NCI-H1092 (cell line): ENCODE results near the gene SUOX.
"Not testable (repeated sequence)": the region's sequence is repeated elsewhere in the genome, so short reads cannot be mapped to it uniquely, and the experiment has no call there.

Experiments used
- DNase-seq: peaks from one replicate; lab custom pipeline; 2025; lab: John Stamatoyannopoulos, UW

SUOX gene

GRCh38 chr12:55996715-55997534 lies at the start of gene SUOX:
SUOX (plus strand) TSS chr12:55997276; CDS start chr12:56002222, 4,946 bp downstream.
- peak; percentile 80 for DNase-seq

DNA sequence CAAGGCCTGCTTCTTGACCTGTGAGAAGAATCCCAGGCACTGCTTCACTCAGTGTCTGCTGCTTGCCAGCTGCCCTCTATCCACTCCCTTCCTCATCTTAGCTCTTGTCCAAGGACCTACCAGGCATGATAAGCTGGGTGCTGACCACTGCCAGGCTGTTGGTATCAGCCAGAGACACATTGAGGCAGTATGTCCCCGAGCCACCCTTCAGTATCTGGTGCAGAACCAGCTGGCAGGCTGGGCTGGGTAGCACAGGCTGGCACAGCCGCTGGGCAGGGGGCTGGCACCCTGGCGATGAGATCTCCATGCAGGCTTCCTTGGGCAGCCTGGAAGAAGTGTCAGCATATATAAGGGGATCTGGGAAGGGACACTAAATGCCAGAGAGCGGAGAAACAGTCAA lies 41.7 kb upstream of the SUOX start:
- no peak for DNase-seq

- no peak for DNase-seq
These were observed 41.1 kb upstream of the SUOX start for GRCh38 chr12:55955800-55956508.

DNA sequence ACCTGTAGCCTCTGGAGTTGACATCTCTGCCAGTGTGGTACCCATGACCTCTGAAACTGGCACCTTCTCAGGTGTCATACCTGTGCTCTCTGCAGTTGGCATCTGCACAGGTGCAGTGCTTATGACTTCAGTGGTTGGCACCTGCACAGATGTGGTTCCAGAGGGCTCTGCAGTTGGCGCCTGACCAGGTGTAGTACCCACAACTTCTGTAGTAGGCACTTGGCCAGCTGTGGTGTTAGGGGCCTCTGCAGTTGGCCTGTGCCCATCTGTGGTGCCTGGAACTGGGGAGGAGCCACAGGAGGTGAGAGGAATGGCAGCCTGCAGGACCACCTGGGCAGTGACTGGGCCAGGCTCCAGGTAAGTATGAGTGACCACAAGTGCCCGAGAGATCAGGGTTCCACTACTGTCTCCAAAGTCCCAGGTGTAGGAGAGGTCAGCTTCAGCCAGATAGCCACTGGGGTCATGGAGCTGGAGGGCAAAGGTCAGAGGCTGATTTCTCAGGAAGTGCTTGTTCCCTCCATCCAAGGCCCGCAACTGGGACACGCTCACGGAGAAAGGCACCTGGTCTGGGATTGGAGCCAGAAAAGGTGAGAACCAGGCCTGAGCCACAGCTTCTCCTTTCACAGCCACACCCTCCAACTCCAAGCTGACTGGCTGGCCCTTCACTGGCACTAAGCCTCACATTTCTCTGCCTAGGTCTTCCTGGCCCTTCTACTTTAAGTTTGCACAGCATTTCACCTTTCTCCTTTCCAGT lies 39.8 kb upstream of the SUOX start:
- no peak for DNase-seq

DNA sequence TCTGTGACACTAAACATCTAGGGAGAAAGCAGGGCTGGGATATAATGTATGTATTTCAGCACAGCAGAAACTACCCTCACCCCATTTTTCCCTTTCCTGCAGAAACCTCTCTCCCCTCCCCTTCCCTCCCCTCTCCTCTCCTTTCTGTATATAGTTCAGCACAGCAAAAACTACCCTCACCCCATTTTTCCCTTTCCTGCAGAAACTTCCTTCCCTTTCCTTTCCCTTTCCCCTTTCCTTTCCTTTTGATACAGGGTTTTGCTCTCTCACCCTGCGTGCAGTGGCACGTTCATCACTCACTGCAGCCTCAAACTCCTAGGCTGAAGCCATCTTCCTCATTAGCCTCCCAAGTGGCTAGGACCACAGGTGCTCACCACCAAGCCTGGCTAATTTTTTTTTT lies 33.3 kb upstream of the SUOX start:
- no peak for DNase-seq

- no peak for DNase-seq
These were observed 31.8 kb upstream of the SUOX start for GRCh38 chr12:55965240-55965639.

DNA sequence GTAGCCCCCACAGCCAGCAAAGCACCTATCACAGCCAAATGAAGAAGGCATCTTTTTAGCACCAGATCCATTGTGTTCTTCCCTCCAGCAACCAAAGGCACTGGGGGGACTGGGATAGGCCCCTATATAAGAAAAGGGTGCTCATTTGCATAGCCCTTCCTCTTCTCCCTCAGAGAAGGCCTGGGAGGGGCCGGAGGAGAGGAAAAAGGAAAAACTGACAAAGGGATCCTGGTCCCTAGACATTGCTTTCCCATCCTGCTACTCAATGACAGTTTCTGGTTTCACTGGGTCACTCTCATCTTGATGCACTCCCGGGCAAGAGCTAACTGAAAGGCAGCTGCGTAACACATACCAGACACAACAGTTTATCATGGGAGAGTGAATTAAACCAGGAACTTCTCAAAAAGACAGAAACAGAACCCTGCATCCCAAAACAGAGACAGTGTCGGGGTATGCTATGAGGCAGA lies 31.1 kb upstream of the SUOX start, which contains the start of gene PMEL:
Gene PMEL, minus strand, starts transcription at position 102 of the 467 bp plus-strand sequence. Its CDS starts 31 bp downstream, at position 71.
- DNase-seq, result no peak

DNA sequence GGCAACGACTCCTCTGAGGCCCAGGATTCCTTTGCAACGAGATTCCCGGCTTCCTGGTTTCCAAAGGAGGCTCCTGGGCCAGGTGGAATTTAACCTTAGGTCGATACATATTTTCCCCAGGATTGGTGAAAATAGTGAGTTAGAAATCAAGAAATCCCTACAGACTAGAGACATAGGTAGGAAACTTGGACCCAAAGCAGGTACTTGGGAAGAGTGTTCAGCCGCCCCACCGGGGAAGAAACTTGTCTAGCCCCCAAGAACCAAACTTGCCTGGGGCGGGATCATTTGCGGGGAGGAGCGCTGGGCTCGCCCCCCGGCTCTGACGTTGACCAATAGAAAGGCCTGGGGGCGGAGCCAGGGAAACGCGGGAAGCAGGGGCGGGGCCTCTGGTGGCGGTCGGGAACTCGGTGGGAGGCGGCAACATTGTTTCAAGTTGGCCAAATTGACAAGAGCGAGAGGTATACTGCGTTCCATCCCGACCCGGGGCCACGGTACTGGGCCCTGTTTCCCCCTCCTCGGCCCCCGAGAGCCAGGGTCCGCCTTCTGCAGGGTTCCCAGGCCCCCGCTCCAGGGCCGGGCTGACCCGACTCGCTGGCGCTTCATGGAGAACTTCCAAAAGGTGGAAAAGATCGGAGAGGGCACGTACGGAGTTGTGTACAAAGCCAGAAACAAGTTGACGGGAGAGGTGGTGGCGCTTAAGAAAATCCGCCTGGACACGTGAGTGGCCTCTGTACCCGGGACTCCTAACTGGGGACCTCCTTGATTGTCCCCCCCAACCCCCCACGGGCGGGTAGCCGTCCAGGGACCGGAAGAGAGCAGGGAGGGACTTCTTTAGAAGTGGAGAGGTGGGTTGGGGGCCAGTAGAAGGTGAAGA lies 30.4 kb upstream of the SUOX start, which contains the start of gene CDK2:
Gene CDK2, plus strand, starts transcription at position 423 of the 874 bp plus-strand sequence. Its CDS starts 179 bp downstream, at position 602.
- peak; percentile 16 for DNase-seq

GRCh38 chr12:55969356-55969755 lies 27.7 kb upstream of the SUOX start:
- DNase-seq, result no peak

DNA sequence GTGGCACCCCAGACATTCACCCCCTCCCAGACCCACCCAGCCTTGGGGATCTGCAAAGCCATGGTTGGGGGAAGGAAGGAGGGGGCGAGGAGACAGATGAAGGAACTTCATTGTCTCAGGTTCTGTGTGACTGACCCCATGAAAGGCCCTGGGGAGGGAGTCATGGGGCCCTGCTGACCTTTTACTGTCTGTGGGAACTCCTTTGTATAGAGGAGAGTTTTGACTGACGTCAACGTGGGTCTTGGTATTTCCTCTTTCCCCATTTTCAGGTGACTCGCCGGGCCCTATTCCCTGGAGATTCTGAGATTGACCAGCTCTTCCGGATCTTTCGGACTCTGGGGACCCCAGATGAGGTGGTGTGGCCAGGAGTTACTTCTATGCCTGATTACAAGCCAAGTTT lies 26.3 kb upstream of the SUOX start:
- DNase-seq, result no peak

GRCh38 chr12:55972042-55972441 lies 25.0 kb upstream of the SUOX start:
- DNase-seq, result no peak

GRCh38 chr12:55972456-55972855 lies 24.6 kb upstream of the SUOX start:
- no peak for DNase-seq

DNA sequence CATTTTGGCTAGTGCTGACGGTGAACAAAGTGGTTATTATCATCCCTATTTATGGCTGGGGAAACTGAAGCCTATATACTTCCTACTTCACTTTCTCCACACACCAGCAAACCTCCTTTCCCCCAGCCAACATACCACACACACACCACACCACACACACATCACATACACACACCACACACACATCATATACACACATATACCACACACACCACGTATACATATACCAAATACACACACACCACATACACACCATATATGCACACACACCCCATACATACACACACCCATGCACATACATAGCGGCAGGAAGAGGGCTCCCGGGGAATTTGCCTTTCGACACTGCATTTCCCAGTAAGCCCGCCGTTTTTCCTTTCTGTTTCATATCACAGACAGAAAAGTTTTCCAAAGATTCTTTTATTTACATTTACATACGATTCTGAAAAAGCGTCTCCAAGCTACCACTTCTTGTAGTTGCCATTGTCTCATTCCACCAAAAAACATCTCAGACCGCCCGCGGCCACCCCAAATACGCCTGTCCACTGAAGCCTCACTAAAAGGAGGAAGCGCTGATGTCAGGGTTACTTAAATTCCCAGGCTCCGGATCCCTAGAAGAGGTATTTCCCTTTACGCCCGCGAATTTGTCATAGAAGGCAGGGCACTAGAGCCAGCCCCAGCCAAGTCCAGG lies 24.0 kb upstream of the SUOX start:
- DNase-seq, result no peak

- DNase-seq, result peak; percentile 99
These were observed 23.3 kb upstream of the SUOX start, which contains the start of gene RAB5B for GRCh38 chr12:55973599-55974307. RAB5B (plus strand) TSS chr12:55974078; CDS start chr12:55986961, 12,883 bp downstream.

DNA sequence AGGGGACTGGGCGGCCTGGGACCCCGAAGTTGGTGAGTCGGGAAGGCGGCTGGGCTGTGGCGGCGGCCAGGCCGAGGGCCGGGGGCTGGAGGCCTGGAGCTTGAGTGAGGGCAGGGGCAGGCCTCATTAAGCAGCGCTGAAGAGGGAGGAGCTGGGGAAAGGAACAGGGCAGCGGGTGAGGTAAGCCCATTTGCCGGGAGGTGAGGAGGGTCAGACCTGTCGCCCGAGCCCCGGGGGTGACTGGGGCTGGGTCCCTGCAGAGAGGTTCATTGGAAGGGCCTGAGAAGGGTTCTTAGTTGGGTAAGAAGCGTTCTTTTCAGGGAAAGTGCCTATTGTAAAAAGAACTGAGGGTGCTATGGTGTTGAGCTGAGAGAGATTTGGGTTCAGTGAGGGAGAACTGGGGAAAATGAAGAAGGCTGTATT lies 22.8 kb upstream of the SUOX start:
- no peak for DNase-seq

GRCh38 chr12:55978393-55978792 lies 18.7 kb upstream of the SUOX start:
- DNase-seq, result no peak

GRCh38 chr12:55979069-55979468 lies 18.0 kb upstream of the SUOX start:
- no peak for DNase-seq

DNA sequence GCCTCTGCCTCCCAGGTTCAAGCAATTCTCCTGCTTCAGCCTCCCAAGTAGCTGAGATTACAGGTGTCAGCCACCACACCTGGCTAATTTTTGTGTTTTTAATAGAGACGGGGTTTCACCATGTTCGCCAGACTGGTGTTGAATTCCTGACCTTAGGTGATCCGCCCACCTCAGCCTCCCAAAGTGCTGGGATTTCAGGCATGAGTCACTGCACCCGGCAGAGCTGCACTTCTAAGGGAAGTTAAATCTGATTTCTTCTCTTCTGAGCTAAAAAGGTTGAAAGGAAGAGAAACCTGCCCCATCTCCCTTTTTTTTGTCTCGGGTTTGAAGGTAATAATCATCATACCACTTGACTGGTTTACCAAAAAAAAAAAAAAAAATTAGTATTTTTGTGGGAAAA lies 15.2 kb upstream of the SUOX start:
- not testable (repeated sequence) for DNase-seq

DNA sequence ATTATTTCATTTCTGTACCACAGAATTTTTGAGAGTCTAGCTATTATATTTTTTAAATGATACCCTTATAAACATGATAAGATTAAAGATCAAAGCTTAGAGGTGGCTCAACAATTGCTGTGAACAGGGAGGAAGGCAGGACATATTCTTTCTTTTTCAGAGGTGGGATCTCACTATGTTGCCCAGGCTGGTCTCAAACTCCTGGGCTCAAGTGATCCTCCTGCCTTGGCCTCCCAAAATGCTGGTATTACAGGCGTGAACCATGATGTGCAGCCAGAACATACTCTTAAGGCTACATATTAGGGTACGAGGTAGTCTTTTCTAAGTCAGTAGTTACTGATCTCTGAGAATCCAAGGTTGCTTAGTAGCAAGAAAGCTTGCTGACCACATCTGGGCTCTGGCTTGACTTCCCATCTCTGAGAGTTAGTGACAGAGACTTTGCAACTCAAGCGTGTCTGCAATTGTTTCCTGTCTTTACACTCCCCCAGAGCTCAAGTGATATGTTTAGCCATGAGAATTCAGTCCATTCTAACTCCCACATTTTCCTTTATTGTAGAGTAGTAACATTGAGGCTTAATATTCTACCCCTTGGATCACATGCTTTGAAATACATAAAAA lies 14.6 kb upstream of the SUOX start:
- no peak for DNase-seq
